GM13977 (cell line): Measurements from ENCODE around the gene NAP1L4.

Source experiments
- DNase-seq: peaks from one replicate; pipeline ENCODE4 v3.0.0; 2012; ENCODE audit warnings: low spot score
- CTCF ChIP-seq: IDR thresholded peaks from 2 replicates; pipeline ENCODE4 v1.5.1; 2012; ENCODE audit warnings: mild to moderate bottlenecking, control low read depth; ENCODE audit not compliant: insufficient read depth; ENCODE audit errors: extremely low read depth, missing control alignments
- in situ Hi-C: fragments of 300-500 bp; cut with MboI; formaldehyde crosslinking; loops from one replicate; pipeline ENCODE4 v1.12.0; 2022; ENCODE audit warnings: low sequenced_read_pairs, low pct_unique_long_range_greater_than_20kb, mixed read lengths, inconsistent platforms; ENCODE audit not compliant: unreplicated experiment

The NAP1L4 gene

GRCh38 chr11:2919837-2920236 lies 72.3 kb downstream of the NAP1L4 start:
- no peak for DNase-seq
- TF ChIP-seq CTCF, result no peak
- in situ Hi-C loops, result no loop called here

GRCh38 chr11:2919188-2919587 lies 72.9 kb downstream of the NAP1L4 start:
- DNase-seq, result no peak
- in situ Hi-C loops, result no loop called here
- no peak for TF ChIP-seq CTCF

- TF ChIP-seq CTCF, result no peak
- no peak for DNase-seq
- in situ Hi-C loops, result no loop called here
These were observed 74.2 kb downstream of the NAP1L4 start for GRCh38 chr11:2917842-2918490.

- in situ Hi-C loops, result no loop called here
- no peak for TF ChIP-seq CTCF
- no peak for DNase-seq
These were observed 75.1 kb downstream of the NAP1L4 start for GRCh38 chr11:2916892-2917645.

GRCh38 chr11:2916114-2916891 lies 75.8 kb downstream of the NAP1L4 start:
- in situ Hi-C loops, result no loop called here
- TF ChIP-seq CTCF, result no peak
- DNase-seq, result no peak

- TF ChIP-seq CTCF, result no peak
- in situ Hi-C loops, result no loop called here
- DNase-seq, result no peak
These were observed 76.7 kb downstream of the NAP1L4 start for GRCh38 chr11:2915473-2915872.
